Epithelial cell of esophagus (primary cell): ENCODE data around the gene ROPN1B.
"Not testable (repeated sequence)": the region's sequence is repeated elsewhere in the genome, so short reads cannot be mapped to it uniquely, and the experiment has no call there.

Experiments
- DNase-seq: peaks from one replicate; pipeline ENCODE4 v3.0.0; 2010; ENCODE audit warnings: low read depth
- H3K4me3 ChIP-seq: 2 replicates; pipeline ENCODE4 v1.5.1; 2011; ENCODE audit warnings: mild to moderate bottlenecking, low read length, control low read depth
- CTCF ChIP-seq: IDR thresholded peaks from 2 replicates; pipeline ENCODE4 v1.5.1; 2011; ENCODE audit warnings: low read depth, mild to moderate bottlenecking, low read length, control low read depth, inconsistent platforms; ENCODE audit not compliant: insufficient read depth; ENCODE audit errors: missing control alignments

The ROPN1B gene

GRCh38 chr3:125960066-125960424, 8.9 kb upstream of the ROPN1B start:
- no peak for TF ChIP-seq CTCF
- H3K4me3 ChIP-seq, result no peak overlapping the region
- no peak for DNase-seq

- no peak for TF ChIP-seq CTCF
- no peak for DNase-seq
Measured at GRCh38 chr3:125960456-125961288, 8.3 kb upstream of the ROPN1B start.

GRCh38 chr3:125961289-125961589, 7.7 kb upstream of the ROPN1B start:
- TF ChIP-seq CTCF, result no peak
- no peak overlapping the region for H3K4me3 ChIP-seq
- no peak for DNase-seq

More at GRCh38 chr3:125960456-125961288, 8.3 kb upstream of the ROPN1B start:
- no peak overlapping the region for H3K4me3 ChIP-seq

- DNase-seq, H3K4me3 ChIP-seq: not testable (repeated sequence)
Measured at GRCh38 chr3:125963834-125964233, 5.1 kb upstream of the ROPN1B start.

- DNase-seq, result no peak
- TF ChIP-seq CTCF, result no peak
- H3K4me3 ChIP-seq, result no peak overlapping the region
Measured at GRCh38 chr3:125965505-125965904, 3.5 kb upstream of the ROPN1B start.

- H3K4me3 ChIP-seq, result no peak overlapping the region
- DNase-seq, result peak; percentile 69
- TF ChIP-seq CTCF, result no peak
Measured at GRCh38 chr3:125967156-125967555, 1.8 kb upstream of the ROPN1B start.

- not testable (repeated sequence) for H3K4me3 ChIP-seq, DNase-seq
Measured at GRCh38 chr3:125968121-125968520, 857 bp upstream of the ROPN1B start.

- peak; percentile 28 for DNase-seq
- TF ChIP-seq CTCF, result peak; percentile 69
- peak overlapping the region; percentile 10 for H3K4me3 ChIP-seq
Measured at GRCh38 chr3:125971997-125972944, 3.3 kb downstream of the ROPN1B start.

GRCh38 chr3:125975245-125976002, 6.4 kb downstream of the ROPN1B start:
- not testable (repeated sequence) for DNase-seq, H3K4me3 ChIP-seq

- not testable (repeated sequence) for H3K4me3 ChIP-seq, DNase-seq
Measured at GRCh38 chr3:125976003-125976390, 7.0 kb downstream of the ROPN1B start.

GRCh38 chr3:125977104-125977503, 8.1 kb downstream of the ROPN1B start:
- DNase-seq, result not testable (repeated sequence)

More at GRCh38 chr3:125977104-125977503, 8.1 kb downstream of the ROPN1B start:
- H3K4me3 ChIP-seq, result not testable (repeated sequence)
